Stimulated activated CD4-positive, alpha-beta T cell treated with anti-CD3 and anti-CD28 coated beads, Interleukin-15, amount 100 ng/mL, for 48 hours (primary cell): Measurements from ENCODE around the gene RNF144A.
A peak's percentile ranks its signal among the peaks of the same experiment; 100 is the strongest.
"Not testable (repeated sequence)": the region's sequence is repeated elsewhere in the genome, so short reads cannot be mapped to it uniquely, and the experiment has no call there.

Source experiments
- DNase-seq, 2 donors: peaks; one replicate each; pipeline ENCODE4 v3.0.0-alpha.2; 2020; ENCODE audit warnings: low read depth in 2 of 2

Gene RNF144A

GRCh38 chr2:6917071-6917760 is at the start of gene RNF144A:
TSS of gene RNF144A (plus strand) at chr2:6917412. CDS start at chr2:6996927, 79,515 bp downstream.
- DNase-seq, result peak in 1 of 2 donors; percentile 68

DNA sequence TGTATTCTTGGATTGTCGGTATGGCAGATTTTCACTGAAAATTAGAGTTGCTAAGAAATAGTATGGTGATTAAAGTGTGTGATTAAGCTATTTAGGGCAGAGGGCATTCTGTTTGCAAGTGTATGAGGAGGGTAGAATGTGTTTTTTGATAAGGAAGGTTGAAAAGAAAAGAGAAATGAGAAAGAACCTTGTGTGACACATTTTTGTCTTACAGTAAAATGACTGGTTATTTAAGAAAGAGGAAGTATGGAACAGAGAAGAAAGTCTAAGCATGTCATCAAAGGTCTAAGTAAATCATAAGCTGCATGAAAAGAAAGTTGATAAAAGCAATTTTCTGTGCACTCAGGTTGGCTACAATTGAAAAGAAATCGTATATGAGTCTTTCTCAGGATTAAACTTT is 44.8 kb upstream of the RNF144A start:
- no peak for DNase-seq

DNA sequence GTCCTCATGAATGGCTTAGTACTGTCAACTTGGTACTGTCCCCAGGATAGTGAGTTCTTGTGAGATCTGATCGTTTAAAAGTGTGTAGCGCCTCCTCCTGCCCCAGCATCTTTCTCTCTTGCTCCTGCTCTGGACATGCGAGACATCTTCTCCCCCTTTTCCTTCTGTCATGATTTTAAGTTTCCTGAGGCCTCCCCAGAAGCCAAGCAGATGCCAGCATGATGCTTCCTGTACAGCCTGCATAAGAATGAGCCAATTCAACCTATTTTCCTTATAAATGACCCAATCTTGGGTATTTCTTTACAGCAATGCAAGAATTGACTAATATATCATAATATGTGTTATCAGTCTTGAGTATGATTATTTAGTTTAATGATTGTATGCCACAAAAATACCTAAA is 43.2 kb upstream of the RNF144A start:
- no peak for DNase-seq

DNA sequence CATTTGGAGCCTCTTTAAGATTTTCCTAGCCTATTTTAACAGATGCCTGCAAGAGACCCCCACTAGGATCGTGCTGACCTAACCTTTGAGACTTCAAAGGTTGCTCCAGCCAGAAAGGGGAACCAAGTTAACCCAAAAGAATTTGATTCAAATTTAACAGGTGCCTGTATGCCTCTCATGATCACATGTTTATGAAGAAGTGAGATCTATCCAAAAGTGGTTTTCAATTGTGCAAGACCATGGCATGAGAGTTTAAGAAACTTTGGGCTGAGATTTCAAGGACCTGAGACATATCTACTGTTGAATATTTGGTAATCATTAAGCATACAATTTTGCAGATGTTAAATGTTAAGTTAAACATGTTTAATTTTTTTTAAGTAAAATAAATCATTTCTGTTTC is 40.9 kb upstream of the RNF144A start:
- DNase-seq, result no peak

DNA sequence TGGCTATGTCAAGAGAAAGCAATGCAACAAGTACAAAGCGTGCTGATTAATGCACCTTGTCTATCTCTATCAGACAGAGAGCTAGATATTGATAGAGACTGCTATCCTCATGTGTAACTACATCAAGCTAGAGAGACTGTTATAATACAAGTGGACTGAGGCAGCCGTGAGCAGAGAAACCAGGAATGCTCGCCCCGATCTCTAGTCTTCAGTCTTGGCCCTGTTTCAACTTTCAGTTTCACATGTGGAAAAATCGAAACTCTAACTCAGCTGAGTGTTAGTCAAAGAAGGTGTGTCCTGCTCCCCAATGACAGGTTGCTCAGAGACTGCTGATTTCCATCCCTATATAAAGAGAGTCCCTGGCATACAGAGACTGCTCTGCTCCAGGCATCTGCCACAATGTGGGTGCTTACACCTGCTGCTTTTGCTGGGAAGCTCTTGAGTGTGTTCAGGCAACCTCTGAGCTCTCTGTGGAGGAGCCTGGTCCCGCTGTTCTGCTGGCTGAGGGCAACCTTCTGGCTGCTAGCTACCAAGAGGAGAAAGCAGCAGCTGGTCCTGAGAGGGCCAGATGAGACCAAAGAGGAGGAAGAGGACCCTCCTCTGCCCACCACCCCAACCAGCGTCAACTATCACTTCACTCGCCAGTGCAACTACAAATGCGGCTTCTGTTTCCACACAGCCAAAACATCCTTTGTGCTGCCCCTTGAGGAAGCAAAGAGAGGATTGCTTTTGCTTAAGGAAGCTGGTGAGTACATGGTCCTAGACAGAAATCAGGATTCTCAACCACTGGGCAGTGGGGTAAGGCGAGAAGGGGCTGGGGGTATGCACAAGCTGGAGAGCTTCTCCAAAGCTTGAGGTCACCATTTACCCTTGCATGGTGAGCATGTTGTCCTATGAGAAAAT is 39.6 kb upstream of the RNF144A start, which contains the start of gene RSAD2:
TSS of gene RSAD2 (plus strand) at position 376 of the 903 bp plus-strand sequence. CDS start at position 400, 24 bp downstream.
- DNase-seq, result no peak

DNA sequence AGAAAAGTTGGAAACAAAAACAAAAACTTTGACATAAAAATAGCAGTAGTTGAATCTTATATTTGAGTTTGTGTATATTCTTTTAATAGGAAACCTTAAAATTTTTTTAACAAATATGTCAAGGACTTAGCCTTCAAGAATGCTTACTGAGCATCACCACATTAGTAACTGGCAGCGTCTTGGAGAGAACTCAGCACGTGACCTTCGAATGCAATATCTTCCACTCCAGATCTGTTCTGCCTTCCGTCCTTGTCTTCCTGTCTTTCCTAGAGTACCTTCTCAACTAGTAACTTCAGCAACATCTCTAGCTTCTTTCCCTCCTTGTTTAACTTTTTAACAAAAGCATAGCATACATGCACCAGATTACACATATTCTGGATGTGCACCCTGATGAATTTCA is 38.7 kb upstream of the RNF144A start:
- no peak for DNase-seq

GRCh38 chr2:6879011-6879410 is 38.2 kb upstream of the RNF144A start:
- DNase-seq, result no peak

DNA sequence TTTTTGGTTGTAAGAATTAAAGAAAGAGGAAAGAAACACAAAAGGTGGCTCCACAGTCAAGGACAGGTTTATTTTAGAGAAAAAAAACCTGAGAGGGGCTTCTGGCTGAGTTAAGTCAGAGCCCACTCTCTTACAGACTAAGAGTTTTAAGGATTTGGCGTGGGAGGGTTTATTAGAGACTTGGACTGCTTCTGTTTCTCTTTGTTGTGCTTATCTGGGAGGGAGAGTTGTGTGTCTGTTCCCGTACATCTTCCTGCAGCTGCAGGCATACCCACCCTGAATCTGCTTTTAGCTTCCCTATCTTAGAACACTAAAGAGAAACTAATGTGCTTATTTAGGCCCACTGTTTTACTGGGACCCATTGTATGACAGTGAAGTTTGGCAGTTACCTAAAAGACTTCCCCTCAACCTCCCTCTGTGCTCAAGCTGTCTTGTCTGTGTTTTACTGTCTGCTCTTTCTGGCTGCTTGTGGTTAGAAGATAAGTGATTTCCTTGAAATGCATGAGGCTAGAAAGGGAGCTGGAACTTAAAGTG is 36.9 kb upstream of the RNF144A start:
- DNase-seq, result no peak

GRCh38 chr2:6881046-6881445 is 36.2 kb upstream of the RNF144A start:
- DNase-seq, result no peak

DNA sequence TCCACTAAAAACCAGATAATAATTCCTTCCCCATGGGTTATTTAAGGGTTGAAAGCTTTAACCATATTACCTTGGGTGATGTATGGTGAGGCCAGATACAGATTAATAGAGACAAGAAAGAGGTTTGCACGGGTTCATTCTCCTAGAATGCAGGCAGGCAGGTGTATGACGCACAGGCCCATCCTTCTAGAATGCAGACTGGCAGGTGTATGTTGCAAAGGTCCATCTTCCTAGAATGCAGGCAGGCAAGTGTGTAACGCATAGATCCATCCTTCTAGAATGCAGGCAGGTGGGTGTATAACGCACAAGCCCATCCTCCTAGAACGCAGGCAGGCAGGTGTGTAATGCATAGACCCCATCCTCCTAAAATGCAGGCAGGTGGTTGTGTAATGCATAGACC is 35.7 kb upstream of the RNF144A start:
- no peak for DNase-seq

DNA sequence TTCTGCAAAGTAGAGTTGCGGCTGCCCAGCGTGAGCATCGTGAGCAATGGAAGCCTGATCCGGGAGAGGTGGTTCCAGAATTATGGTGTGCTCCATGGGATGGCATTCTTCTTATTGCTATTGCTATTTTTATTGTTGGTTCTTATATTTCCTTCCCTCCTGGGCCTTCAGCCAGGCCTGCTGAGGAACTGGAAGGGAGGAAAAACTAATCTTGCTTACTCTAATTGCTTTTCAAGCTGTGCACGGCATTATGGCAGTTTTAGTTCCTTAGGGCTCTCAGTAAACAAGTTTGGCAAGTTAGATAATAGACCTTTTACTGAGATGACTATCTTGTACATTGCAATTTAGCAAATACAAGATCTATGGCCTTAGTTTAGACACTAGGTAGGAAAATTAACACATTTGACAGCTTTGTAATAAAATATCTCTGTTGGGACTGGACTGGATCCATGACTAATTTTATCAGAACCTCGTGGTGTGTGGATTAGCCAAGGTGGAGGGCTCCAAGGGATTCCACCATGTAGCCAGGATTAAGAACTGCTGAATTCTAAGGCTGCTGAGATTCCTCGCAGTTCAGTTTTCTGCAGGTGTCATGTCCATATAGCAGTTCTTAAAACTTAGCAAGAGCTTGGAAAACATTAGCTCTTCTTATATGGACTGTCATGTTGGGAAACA is 33.6 kb upstream of the RNF144A start:
- no peak for DNase-seq

- DNase-seq, result no peak
Measured at GRCh38 chr2:6885551-6885950, 31.7 kb upstream of the RNF144A start.

GRCh38 chr2:6885968-6886367 is 31.2 kb upstream of the RNF144A start:
- no peak for DNase-seq

DNA sequence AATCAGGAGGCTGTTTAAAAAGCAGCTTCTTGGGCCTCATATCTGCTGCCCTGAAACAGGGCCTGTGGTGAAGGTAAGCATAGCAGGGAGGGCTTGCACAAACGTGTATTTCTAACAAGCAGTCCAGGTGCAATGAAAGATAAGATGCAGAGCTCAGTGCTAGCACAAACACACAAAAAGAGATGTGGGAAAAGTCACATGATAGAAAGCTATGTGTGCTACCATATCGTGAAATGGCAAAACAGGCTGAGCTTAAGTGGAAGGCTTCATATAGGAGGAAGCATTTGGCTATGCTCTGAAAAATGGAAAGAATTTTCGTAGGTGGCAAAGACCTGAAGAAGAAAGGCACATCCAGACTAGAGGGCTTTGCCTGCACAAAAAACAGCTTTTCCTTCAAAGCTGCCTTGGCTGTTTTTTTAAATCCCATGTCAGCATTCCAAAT is 29.4 kb upstream of the RNF144A start:
- DNase-seq, result no peak

DNA sequence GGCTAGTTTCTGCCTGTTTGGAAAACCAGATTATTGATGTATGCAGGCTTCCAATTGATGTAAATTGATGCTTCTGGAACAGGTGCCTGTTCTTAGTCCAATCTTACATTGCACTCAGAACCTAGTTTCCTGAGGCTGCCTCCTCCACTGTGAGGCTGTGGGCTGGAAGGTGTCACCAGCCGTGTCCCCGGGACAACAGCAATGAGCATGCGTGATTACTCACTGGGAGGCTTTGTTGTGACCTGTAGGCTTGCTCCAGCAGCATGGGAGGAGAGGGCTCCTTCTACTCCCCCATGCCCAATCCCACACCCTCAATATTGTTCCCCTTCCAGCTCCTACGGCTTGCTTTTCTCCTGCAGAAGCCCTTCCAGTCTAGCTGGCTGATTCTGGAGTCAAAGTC is 28.5 kb upstream of the RNF144A start:
- no peak for DNase-seq

DNA sequence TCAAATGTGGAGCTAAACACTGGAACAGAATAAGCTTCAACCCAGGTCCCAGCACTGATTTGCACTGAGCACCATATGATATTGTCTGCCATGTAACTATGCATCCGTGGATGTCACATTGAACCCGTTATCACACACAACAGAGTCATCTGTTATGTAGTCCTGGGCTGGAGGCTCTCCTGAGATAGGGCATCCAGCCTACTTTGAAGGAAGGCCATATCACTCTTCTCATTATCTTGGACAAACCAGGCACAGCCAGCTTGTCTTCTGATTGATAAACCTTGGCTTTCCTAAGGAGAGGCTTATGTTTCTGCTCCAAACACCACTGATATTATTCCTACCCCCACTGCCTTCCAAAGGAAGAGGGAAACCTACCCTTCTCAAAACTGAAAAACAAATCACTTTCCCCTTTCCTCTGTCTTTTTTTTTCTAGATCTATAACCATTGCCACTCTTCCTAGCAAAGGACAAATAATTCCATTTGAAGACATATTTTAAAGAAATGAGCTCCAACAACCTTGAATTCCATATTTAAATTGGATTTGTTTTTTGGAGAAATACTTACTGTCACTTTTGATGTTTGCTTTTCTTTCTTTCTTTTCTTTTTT is 23.2 kb upstream of the RNF144A start:
- no peak for DNase-seq

GRCh38 chr2:6896930-6897759 is 20.1 kb upstream of the RNF144A start:
- no peak for DNase-seq

GRCh38 chr2:6902581-6902980 is 14.6 kb upstream of the RNF144A start:
- DNase-seq, result not testable (repeated sequence)

- no peak for DNase-seq
Measured at GRCh38 chr2:6905668-6906067, 11.5 kb upstream of the RNF144A start.

DNA sequence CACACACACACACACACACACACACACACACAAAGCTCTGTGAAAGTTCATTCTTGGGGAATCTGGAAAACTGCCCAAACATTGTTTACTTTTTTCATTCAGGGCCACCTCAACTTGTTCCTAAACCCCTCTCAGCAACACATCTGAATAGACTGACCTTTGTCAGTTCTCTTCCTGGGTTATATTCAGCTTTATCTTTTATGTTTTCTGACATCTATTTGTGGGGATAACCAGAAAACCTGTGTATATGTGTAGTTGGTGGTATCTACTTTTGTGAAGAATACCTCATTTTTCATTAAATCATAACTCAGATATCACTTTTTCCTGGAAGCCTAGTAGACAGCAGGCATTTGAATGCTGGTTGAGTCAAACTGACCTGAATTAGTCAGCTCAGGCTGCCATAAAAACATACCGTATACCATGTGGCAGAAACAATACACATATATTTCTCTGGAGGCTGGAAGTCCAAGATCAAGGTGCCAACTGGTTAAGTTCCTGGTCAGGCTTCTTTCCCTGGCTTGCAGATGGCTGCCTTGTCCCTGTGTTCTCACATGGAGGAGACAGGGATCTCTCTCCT is 11.0 kb upstream of the RNF144A start:
- no peak for DNase-seq
